HG02588 (cell line): Measurements from ENCODE around the gene TBC1D9.
"Not testable (repeated sequence)": the region's sequence is repeated elsewhere in the genome, so short reads cannot be mapped to it uniquely, and the experiment has no call there.

Experiments
- ATAC-seq: cut with Tn5 transposase; IDR thresholded peaks from one replicate; pipeline ENCODE4 v1.9.1; 2021; ENCODE audit warnings: mild to moderate bottlenecking, moderate library complexity; ENCODE audit not compliant: unreplicated experiment

Gene TBC1D9

DNA sequence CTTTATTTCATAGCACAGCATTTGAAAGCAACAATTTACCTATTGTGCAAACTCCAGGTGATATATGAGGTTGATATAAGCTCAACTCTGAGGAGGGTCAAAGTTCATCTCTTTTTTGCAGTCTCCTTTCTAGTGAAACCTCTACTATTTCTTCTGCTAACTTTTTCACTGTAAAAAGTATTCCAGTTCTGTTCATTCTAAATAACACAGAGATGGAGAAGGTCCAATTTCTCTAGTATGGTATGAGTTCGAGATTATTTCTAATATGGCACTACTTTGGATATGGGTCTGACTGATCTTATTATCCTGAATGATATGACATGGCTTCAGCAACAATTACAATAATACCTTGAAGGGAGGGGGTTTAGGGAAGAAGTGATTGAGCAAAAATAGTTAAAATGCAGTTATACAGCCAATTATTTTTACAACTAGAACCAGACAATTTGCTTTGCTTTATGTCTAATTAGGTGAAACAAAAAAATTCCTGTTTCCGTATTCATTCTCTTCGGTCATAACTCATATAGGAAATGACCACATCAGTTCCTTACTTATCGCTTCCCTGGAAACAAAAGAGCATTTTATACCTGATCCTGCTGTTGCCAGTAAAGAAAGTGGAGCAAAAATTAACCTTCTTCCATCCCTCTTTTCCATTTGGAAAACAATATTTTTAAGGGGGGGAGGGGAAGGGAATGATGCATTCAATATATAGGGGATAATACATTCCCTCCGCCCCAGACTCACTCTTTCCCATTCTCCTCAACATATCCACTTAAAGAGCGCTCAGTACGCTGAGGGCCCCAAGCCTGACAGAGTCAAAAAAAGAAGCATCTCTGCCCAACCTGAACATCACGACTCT is 1.0 kb downstream of the TBC1D9 start:
- ATAC-seq = no peak

DNA sequence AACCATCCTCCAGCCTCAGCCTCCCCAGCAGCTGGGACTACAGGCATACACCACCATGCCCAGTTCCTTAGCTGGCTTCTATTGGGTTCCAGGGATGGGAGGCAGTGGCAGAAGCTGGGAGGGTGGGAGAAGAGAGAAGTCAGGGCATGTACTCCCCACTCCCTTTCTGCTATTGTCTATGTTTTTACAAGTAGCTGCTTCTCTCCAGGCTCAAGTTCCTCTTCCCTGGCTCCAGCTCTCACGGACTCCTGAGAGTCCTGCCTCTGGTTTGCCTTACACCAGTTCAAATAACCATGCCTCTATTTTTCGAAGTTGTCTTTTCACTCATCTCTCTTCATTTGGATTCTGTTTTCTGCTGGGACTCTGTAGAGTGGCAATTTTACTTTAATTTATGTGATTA is 2.9 kb downstream of the TBC1D9 start:
- ATAC-seq = no peak

DNA sequence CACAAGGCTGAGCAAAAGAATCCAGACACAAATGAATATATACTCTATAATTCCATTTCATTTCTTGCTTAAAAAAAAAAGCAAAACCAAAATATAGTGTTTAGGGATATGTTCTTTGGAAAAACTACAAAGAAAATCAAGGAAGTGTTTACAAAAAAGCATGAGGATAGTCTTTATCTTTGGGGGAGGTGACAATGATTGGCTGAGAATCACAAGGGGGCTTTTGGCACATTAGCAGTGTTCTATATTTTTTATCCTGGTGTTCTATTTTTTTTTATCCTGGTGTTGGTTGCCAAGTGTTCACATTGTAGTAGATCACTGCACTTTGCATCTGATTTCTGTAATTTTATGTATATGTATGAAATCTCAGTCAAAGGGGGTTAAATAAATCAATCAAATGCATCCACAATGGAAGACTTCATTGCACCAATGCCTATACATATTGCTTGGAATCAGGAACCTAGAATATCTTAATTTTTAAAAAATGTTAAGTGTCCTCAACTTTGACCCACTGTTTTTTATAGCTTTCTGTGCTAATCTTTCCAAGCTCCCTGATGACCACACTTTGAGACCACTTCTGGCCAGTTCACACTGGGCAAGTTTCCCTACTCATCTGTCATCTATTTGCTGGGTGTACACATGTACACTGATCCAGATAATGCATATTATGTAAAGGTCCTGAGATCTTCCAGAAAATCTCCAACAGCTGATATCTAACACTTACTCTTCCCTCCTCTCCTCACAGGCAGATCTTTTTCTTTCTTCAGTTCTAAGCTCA is 3.7 kb downstream of the TBC1D9 start:
- no peak for ATAC-seq

DNA sequence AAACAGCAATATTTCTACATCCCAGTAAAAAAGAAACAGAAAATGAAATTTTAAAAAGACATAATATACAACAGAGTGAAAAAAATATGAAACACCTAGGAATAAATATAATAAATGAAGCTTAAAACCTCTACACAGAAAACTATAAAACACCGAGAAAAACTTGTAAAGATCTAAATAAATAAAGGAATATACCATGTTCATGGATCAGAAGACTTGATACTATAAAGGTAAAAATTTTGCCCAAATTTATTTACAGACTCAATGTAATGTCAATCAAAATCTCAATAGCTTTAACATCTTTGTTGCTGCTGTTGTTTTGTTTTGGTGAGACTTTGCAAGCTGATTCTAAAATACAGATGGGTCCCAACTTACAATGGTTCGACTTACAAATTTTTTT is 5.7 kb downstream of the TBC1D9 start:
- ATAC-seq = no peak

DNA sequence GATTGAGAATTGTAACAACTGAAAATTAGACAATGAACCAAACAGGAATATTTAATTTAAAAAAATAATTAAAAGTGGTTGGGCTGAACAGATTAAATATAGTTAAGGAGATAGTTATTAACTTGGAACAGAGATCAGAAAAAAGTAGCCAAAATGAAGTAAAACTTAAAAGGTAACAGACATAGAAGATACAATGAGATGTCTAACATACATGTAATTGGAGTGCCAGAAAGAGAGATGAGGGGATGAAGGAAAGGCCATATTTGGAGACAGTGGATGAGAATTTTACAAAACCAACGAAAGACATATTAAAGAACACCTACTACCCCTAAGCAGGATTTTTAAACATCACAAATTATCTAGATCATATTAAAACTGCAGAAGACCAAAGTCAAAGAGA is 8.0 kb downstream of the TBC1D9 start:
- ATAC-seq = no peak

- ATAC-seq = not testable (repeated sequence)
Observed at GRCh38 chr4:140746546-140746945, 9.6 kb downstream of the TBC1D9 start.

DNA sequence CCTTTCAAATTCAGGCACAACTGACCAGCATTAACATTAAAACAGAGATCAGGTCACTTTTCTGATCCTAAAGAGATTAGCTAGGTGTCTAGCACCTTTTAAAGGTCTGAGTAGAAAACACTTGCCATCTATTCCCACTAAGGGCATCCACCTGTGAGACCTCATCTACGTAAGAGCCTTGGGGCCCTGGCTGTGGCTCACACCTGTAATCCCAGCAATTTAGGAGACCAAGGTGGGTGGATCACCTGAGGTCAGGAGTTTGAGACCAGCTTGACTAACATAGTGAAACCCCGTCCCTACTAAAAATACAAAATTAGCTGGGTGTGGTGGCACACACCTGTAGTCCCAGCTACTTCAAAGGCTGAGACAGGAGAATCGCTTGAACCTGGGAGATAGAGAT is 11.8 kb downstream of the TBC1D9 start:
- ATAC-seq = no peak

- ATAC-seq = peak; percentile 72
Observed at GRCh38 chr4:140743194-140743931, 12.8 kb downstream of the TBC1D9 start.

DNA sequence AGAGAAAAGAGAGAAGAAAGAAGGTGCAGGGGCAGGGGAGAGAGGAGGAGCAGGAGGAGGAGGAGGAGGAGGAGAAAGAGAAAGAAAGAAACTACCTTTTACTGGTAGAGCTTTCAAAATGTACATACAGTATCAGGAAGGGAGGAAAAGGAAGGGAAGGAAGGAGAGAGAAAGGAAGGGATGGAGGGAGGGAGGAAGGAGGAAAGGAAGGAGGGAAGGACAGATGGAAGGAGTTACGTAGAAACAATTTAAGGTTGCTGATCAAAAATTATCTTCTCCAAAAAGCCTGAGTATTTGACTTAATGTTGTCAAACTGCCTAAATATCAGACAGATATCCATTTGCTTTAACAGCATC is 13.4 kb downstream of the TBC1D9 start:
- ATAC-seq = peak; percentile 33

- ATAC-seq = no peak
Observed at GRCh38 chr4:140740906-140741670, 15.1 kb downstream of the TBC1D9 start.

- no peak for ATAC-seq
Observed at GRCh38 chr4:140740422-140740821, 15.8 kb downstream of the TBC1D9 start.

DNA sequence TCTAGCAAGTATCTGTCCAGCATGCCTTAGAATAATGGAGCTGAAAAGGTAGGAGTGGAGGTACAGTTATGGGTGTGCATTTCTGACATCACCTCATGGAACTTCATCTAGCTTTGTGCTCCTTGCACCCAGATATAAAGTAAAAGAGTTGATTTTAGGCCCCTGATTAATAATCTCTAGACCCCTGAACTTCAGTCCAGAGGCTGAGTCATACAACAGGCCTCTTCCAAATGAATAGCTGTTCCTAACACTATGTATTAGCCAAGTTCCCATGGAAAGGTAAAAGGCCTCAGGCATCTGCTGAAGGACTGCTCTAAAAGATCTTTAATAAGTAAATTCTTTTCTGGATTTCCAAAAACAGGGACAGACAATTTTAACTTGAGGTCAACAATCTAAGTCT is 16.2 kb downstream of the TBC1D9 start:
- no peak for ATAC-seq

DNA sequence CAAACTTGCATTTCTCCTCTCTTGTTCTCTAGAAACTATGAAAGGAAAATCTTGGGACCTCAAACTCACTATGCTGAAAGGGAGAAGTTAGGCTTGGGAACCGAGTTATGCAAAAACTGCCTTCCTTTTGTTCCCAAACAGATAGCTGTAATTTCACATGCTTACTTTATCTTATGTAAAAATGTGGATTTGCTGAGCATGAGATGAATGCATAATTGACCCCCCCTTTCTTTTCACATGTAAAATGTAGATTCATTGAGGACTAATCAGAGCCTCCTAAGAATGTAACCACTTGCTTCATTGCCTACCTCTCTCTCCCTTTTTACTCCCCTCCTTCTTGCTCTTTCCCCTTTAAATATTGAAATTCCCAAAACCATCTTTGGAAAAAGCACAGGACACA is 18.0 kb downstream of the TBC1D9 start:
- ATAC-seq = no peak

DNA sequence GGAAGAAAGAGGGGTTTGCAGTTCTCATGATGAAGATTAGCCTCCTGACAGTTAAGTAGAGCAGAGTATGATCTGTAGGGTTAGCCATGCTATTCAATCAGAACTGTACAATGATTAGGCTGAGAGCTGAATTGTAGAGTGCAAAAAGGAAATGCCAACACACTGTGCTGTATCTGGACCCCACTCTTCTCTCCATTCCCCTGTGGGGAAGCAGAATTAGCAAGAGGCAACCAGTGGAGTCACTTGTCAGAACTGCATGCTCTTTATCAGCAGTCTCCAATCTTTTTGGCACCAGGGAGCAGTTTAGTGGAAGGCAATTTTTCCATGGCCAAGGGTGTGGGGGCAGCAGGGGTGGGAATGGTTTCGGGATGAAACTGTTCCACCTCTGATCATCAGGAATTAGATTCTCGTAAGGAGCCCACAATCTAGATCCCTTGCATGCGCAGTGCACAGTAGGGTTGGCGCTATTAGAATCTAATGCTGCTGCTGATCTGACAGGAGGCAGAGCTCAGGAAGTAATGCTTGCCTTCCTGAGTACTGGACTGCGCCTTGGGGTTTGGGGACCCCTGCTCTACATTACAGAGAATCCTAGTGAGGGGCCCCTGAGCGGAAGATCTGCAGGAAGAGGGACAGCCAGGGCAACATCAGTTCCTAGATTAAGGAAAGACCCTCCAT is 19.4 kb downstream of the TBC1D9 start:
- ATAC-seq = no peak

- ATAC-seq = no peak
Observed at GRCh38 chr4:140735779-140736391, 20.3 kb downstream of the TBC1D9 start.

DNA sequence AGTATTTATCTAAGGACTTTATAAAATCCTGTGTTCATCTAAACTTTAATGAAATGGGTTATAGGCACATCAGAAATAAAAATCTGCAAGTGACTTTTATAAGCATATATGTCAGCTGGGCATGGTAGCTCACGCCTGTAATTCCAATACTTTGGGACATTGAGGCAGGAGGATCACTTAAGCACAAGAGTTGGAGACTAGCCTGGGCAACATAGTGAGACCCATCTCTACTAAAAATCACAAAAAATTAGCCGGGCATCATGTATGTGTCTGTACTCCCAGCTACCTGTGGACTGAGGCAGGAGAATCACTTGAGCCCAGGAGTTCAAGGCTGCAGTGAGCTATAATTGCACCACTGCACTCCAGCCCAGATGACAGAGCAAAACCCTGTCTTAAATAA is 20.9 kb downstream of the TBC1D9 start:
- no peak for ATAC-seq

GRCh38 chr4:140732780-140733179 is 23.4 kb downstream of the TBC1D9 start:
- ATAC-seq = no peak

- no peak for ATAC-seq
Observed at GRCh38 chr4:140729344-140730049, 26.7 kb downstream of the TBC1D9 start.

GRCh38 chr4:140726776-140727500 is 29.2 kb downstream of the TBC1D9 start:
- no peak for ATAC-seq
